K562 (cell line): ENCODE data around the gene CTNNBL1. TPM values are rescaled to one million over a fixed set of nuclear protein-coding genes. Genes with fewer than 3 reads are reported as not detected.

Experiments
- ATAC-seq: fragments of 200-7000 bp; cut with Tn5 transposase; 3 replicates; pipeline ENCODE4 v1.9.1; 2020; ENCODE audit warnings: moderate library complexity
- BruUV-seq: library from RNA; stranded (reverse); fragments of 400-500 nt; replicated peaks from 2 replicates; lab custom pipeline; 2021; lab: Mats Ljungman, UMichigan
- CTCF ChIA-PET: fragments of 300-600 bp; formaldehyde crosslinking; extraction: SDS; loops from one replicate; lab custom pipeline; 2021; ENCODE audit warnings: low intra/inter-chr PET ratio; lab: Yijun Ruan, JAX
- POLR2A ChIA-PET: fragments of 300-600, 350-650 bp; sonication (Branson Sonifier 250); formaldehyde crosslinking; extraction: SDS; loops from one replicate; lab custom pipeline; 2021; ENCODE audit warnings: antibody characterized with exemption, inconsistent platforms; lab: Yijun Ruan, JAX
- DNase-seq, 4 experiments: peaks; one replicate each; pipeline versions ENCODE4 v3.0.0 to v3.0.0-alpha.2; 2011 to 2018; ENCODE audit warnings: low spot score in 3 of 4, mixed read lengths in 3 of 4; ENCODE audit errors: extremely low read depth in 1 of 4
- FAIRE-seq: peaks from 2 replicates; lab custom pipeline; 2011; peaks lifted over from hg19 to GRCh38; lab: Jason Lieb, UNC
- H2AFZ ChIP-seq: 2 replicates; pipeline ENCODE4 v1.6.0; 2011; ENCODE audit warnings: low read depth, low read length, control low read depth, inconsistent platforms
- H3K27ac ChIP-seq: fragments of 200-600 bp; 3 replicates; pipeline ENCODE4 v1.8.0; 2011; ENCODE audit warnings: low read depth, mild to moderate bottlenecking, control low read depth, inconsistent platforms, low read length, moderate library complexity, mixed read lengths; ENCODE audit errors: extremely low read depth
- H3K27me3 ChIP-seq, 2 experiments: fragments of 300-600 bp in 1 of 2; 2 replicates in 1 of 2; 3 replicates in 1 of 2; pipeline versions ENCODE4 v1.6.0 to v1.8.0; 2011; ENCODE audit warnings: inconsistent platforms in 2 of 2, low read length in 2 of 2, mild to moderate bottlenecking in 1 of 2, mixed read lengths in 1 of 2, moderate library complexity in 1 of 2; ENCODE audit not compliant: control insufficient read depth in 2 of 2, insufficient read depth in 2 of 2
- H3K36me3 ChIP-seq: fragments of 300-600 bp; 3 replicates; pipeline ENCODE4 v1.8.0; 2011; ENCODE audit warnings: mild to moderate bottlenecking, low read length, inconsistent platforms; ENCODE audit not compliant: control insufficient read depth, insufficient read depth
- H3K4me1 ChIP-seq, 2 experiments: fragments of 200-600 bp in 1 of 2; replicated peaks in 1 of 2; 2 replicates in 1 of 2; 3 replicates in 1 of 2; pipeline versions ENCODE4 v1.5.1 to v1.8.0; 2011; ENCODE audit warnings: inconsistent platforms in 2 of 2, low read length in 2 of 2, mild to moderate bottlenecking in 1 of 2, mixed read lengths in 1 of 2, moderate library complexity in 1 of 2; ENCODE audit not compliant: control insufficient read depth in 2 of 2, insufficient read depth in 2 of 2
- H3K4me2 ChIP-seq: 2 replicates; pipeline ENCODE4 v1.6.1; 2011; ENCODE audit warnings: low read length, control low read depth, inconsistent platforms, mixed read lengths; ENCODE audit not compliant: insufficient read depth
- H3K4me3 ChIP-seq: fragments of 200-600 bp; sonication (generic), shearing (Covaris generic); 2 replicates; pipeline ENCODE4 v1.5.1; 2016; ENCODE audit warnings: control low read depth, inconsistent platforms
- H3K79me2 ChIP-seq: fragments of 200-600 bp; 3 replicates; pipeline ENCODE4 v1.8.0; 2011; ENCODE audit warnings: low read length, inconsistent platforms; ENCODE audit not compliant: control insufficient read depth, insufficient read depth
- H3K9ac ChIP-seq, 2 experiments: 2 replicates each; pipeline versions ENCODE4 v1.6.0 to v1.6.1; 2011; ENCODE audit warnings: low read depth in 2 of 2, low read length in 2 of 2, control low read depth in 1 of 2, inconsistent platforms in 1 of 2, mild to moderate bottlenecking in 1 of 2, mixed read lengths in 1 of 2; ENCODE audit not compliant: insufficient read depth in 1 of 2
- H3K9me1 ChIP-seq: one replicate; pipeline ENCODE4 v1.6.0; 2011; ENCODE audit warnings: inconsistent platforms, mild to moderate bottlenecking, low read length, moderate library complexity; ENCODE audit not compliant: control insufficient read depth, insufficient read depth
- H3K9me3 ChIP-seq: replicated peaks from 2 replicates; pipeline ENCODE4 v1.5.1; 2011; ENCODE audit warnings: low read depth, low read length, inconsistent platforms; ENCODE audit not compliant: control insufficient read depth, insufficient read depth
- H4K20me1 ChIP-seq: replicated peaks from 2 replicates; pipeline ENCODE4 v1.6.1; 2011; ENCODE audit warnings: low read length, inconsistent platforms, mixed read lengths; ENCODE audit not compliant: control insufficient read depth, insufficient read depth
- MTA1 ChIP-seq: fragments of 450-650 bp; IDR thresholded peaks from 2 replicates; pipeline ENCODE4 v1.6.1; 2017; ENCODE audit warnings: borderline replicate concordance
- MTA3 ChIP-seq: fragments of 450-650 bp; formaldehyde crosslinking; IDR thresholded peaks from 2 replicates; pipeline ENCODE4 v1.6.1; 2017; ENCODE audit warnings: mild to moderate bottlenecking, borderline replicate concordance
- RAD21 ChIP-seq, 2 experiments: fragments of 250-450 bp in 1 of 2; fragments of 450-650 bp in 1 of 2; sonication (Bioruptor Pico) in 1 of 2; formaldehyde crosslinking in 1 of 2; IDR thresholded peaks in 1 of 2; conservative IDR thresholded peaks in 1 of 2; 2 replicates each; pipeline versions ENCODE4 v1.4.0 to v1.8.0; 2020 to 2022; ENCODE audit warnings: mild to moderate bottlenecking in 2 of 2, moderate library complexity in 1 of 2
- RFX7 ChIP-seq: fragments of 250-450 bp; sonication (Bioruptor Pico); IDR thresholded peaks from 2 replicates; pipeline ENCODE4 v1.5.1; 2021; ENCODE audit warnings: mild to moderate bottlenecking
- SREBF1 ChIP-seq: fragments of 150-350 bp; IDR thresholded peaks from 2 replicates; pipeline ENCODE4 v1.6.1; 2014; ENCODE audit warnings: antibody characterized with exemption, low read depth, low read length, borderline replicate concordance
- ZNF445 ChIP-seq: fragments of 250-450 bp; sonication (Bioruptor Pico); IDR thresholded peaks from 2 replicates; pipeline ENCODE4 v1.4.0; 2020; ENCODE audit warnings: low read depth, mild to moderate bottlenecking, moderate library complexity
- WGBS: fragments of 100-300 bp; shearing (Covaris generic); methylation state at CpG from one replicate; pipeline ENCODE4 v1.1.6; 2016; ENCODE audit warnings: low coverage, mixed read lengths; ENCODE audit not compliant: insufficient coverage; ENCODE audit errors: missing lambda C conversion rate; 5-methylcytosine and 5-hydroxymethylcytosine counted together
- in situ Hi-C: fragments of 300-500 bp; cut with MboI; formaldehyde crosslinking; loops from 4 replicates; pipeline ENCODE4 v1.15.0; 2018; ENCODE audit warnings: inconsistent platforms, mixed read lengths
- intact Hi-C: fragments of 100-400 bp; cut with micrococcal nuclease; formaldehyde crosslinking; loops from 2 replicates; pipeline ENCODE4 v1.14.2; 2022
- polyA plus RNA-seq, 8 experiments: library from polyadenylated mRNA; depleted of rRNA in 4 of 8; stranded (reverse) in 5 of 8; unstranded in 3 of 8; fragments of >200 nt; fragmentation: Nextera tagmentation in 2 of 8; fragmentation: Illumina TruSeq in 1 of 8; extraction: Ambion mirVana in 2 of 8; extraction: Trizol in 1 of 8; gene quantifications; 2 replicates each; pipeline versions ENCODE4 v1.2.1 to v1.2.3, GENCODE V29; 2011 to 2014; ENCODE audit warnings: inconsistent platforms in 1 of 8, missing spikeins in 1 of 8
- total RNA-seq, 7 experiments: library from RNA; depleted of rRNA in 6 of 7; stranded (reverse); fragments of >200 nt in 6 of 7; fragmentation: Illumina TruSeq in 2 of 7; extraction: Trizol in 2 of 7; gene quantifications; 2 replicates each; pipeline versions ENCODE4 v1.2.1 to v1.2.3, GENCODE V29; 2011 to 2021; ENCODE audit warnings: low replicate concordance in 1 of 7
- TF ChIP-seq, protein P1 (sequence below): conservative IDR thresholded peaks from 2 replicates; pipeline ENCODE4 v1.6.1; 2011; ENCODE audit warnings: low read depth, mild to moderate bottlenecking, low read length; ENCODE audit not compliant: control insufficient read depth
- TF ChIP-seq, protein P2 (sequence below), 3 experiments: IDR thresholded peaks in 2 of 3; conservative IDR thresholded peaks in 1 of 3; 2 replicates each; pipeline ENCODE4 v1.5.1; 2011 to 2012; ENCODE audit warnings: low read length in 3 of 3, mild to moderate bottlenecking in 3 of 3, control low read depth in 2 of 3, improper control_type of control experiment in 1 of 3, inconsistent platforms in 1 of 3, low read depth in 1 of 3, mixed read lengths in 1 of 3, moderate library complexity in 1 of 3; ENCODE audit not compliant: insufficient read depth in 2 of 3

Gene CTNNBL1
- total and polyA plus RNA-seq, 9 of the 15 experiments (the other 6 are each of a cell fraction or from before 2014, with no cell fraction given): 32.4 to 85.6 (median 43.6) TPM

DNA sequence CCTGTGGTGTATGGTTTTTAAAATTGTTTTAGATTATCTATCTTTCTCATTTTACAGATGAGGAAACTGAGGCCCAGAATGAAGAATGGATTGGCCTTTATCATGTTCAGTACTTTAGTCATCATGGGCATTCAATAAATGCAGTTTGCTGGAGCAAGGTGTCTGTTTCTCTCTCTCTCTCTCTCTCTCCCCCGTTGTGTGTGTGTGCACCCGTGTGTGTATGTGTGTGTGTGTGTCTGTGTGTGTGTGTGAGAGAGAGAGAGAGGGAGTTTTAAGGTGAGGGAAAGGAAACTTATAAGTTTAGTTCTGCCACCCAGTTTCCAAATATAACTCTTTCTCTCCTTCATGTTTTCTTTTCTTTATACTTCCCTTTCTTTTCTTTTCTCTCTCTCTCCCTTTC lies 62.4 kb downstream of the CTNNBL1 start:
- Histone ChIP-seq H3K27ac (no peak overlapping the region), H3K79me2 (no peaks in the 10 kb centered on the region), H4K20me1 (no peaks in the 10 kb centered on the region), H3K4me1 (no peaks in the 10 kb centered on the region), H3K27me3 (no peaks in the 10 kb centered on the region), H3K4me3 (no peak overlapping the region), H3K9me1 (no peaks in the 10 kb centered on the region), H3K36me3 (no peaks in the 10 kb centered on the region; the same call in 1 of the 3 replicates), H2AFZ (no peak overlapping the region), H3K9me3 (no peaks in the 10 kb centered on the region), H3K4me2 (no peak overlapping the region), H3K9ac (no peak overlapping the region)
- no peak for DNase-seq
- ATAC-seq: no peak
- TF ChIP-seq MTA1 (no peak), MTA3 (no peak), RFX7 (CRISPR knock-in tag) (no peak), SREBF1 (no peak)
- ChIA-PET CTCF (no interaction called here), POLR2A (no interaction called here)
- WGBS: 36% methylated on average over 2 of the region's 2 CpGs
- in situ Hi-C loops (no loop called here), intact Hi-C loops (no loop called here)
- no TSS peak for BruUV-seq
- no peak for FAIRE-seq

DNA sequence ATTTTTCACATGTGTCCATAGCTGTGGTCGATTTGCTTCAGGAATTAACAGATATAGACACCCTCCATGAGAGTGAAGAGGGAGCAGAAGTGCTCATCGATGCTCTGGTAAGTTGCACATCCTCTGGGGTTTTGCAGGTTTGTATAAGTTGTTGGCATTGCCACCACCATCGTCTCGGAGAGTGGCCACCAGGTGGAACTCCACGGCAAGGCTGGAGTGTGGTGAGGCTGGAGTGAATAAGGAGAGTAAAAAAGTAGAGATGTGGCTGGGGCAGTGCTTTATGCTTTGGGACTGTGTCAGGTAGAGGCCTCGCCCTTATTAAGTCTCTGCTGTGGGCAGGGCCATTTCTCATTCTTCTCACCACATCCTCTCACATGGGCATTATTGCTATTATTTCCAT lies 63.7 kb downstream of the CTNNBL1 start:
- Histone ChIP-seq H4K20me1 (no peaks in the 10 kb centered on the region), H3K9ac (no peak overlapping the region), H3K4me3 (no peak overlapping the region), H3K9me3 (no peaks in the 10 kb centered on the region), H3K4me2 (no peak overlapping the region), H2AFZ (no peak overlapping the region), H3K27ac (no peak overlapping the region), H3K27me3 (no peaks in the 10 kb centered on the region), H3K36me3 (no peaks in the 10 kb centered on the region; the same call in 1 of the 3 replicates), H3K79me2 (no peaks in the 10 kb centered on the region), H3K9me1 (no peaks in the 10 kb centered on the region), H3K4me1 (no peaks in the 10 kb centered on the region)
- ChIA-PET CTCF (no interaction called here), POLR2A (no interaction called here)
- in situ Hi-C loops (no loop called here), intact Hi-C loops (no loop called here)
- WGBS: 74% methylated on average over 6 of the region's 6 CpGs
- DNase-seq: no peak
- FAIRE-seq: no peak
- ATAC-seq: peak; percentile 43; the same call in 1 of the 3 replicates
- no TSS peak for BruUV-seq
- TF ChIP-seq, protein P1, sequence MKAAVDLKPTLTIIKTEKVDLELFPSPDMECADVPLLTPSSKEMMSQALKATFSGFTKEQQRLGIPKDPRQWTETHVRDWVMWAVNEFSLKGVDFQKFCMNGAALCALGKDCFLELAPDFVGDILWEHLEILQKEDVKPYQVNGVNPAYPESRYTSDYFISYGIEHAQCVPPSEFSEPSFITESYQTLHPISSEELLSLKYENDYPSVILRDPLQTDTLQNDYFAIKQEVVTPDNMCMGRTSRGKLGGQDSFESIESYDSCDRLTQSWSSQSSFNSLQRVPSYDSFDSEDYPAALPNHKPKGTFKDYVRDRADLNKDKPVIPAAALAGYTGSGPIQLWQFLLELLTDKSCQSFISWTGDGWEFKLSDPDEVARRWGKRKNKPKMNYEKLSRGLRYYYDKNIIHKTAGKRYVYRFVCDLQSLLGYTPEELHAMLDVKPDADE: no peak
- TF ChIP-seq ZNF445 (CRISPR knock-in tag) (no peak), RAD21 (CRISPR knock-in tag; conservative IDR thresholded peaks at IDR 0.05 in 1 of 2, IDR thresholded peaks at IDR 0.05 in 1 of 2) (peak in 1 of 2 experiments; percentile 24; a peak in 1 of 4 replicates)
- TF ChIP-seq, protein P2, sequence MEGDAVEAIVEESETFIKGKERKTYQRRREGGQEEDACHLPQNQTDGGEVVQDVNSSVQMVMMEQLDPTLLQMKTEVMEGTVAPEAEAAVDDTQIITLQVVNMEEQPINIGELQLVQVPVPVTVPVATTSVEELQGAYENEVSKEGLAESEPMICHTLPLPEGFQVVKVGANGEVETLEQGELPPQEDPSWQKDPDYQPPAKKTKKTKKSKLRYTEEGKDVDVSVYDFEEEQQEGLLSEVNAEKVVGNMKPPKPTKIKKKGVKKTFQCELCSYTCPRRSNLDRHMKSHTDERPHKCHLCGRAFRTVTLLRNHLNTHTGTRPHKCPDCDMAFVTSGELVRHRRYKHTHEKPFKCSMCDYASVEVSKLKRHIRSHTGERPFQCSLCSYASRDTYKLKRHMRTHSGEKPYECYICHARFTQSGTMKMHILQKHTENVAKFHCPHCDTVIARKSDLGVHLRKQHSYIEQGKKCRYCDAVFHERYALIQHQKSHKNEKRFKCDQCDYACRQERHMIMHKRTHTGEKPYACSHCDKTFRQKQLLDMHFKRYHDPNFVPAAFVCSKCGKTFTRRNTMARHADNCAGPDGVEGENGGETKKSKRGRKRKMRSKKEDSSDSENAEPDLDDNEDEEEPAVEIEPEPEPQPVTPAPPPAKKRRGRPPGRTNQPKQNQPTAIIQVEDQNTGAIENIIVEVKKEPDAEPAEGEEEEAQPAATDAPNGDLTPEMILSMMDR (IDR thresholded peaks at IDR 0.05 in 2 of 3, conservative IDR thresholded peaks at IDR 0.05 in 1 of 3; ENCODE audit: insufficient read depth in 2 of 3, low read depth in 1 of 3, low read length in 3 of 3): peak in 2 of 3 experiments; percentile 10 to 28; a peak in 2 of 6 replicates
